Amniotic epithelial cell (primary cell): ENCODE results near the gene DCP1B.

Source experiments
- DNase-seq: peaks from one replicate; pipeline ENCODE4 v3.0.0-alpha.2; 2010; ENCODE audit warnings: low read depth

DCP1B gene

DNA sequence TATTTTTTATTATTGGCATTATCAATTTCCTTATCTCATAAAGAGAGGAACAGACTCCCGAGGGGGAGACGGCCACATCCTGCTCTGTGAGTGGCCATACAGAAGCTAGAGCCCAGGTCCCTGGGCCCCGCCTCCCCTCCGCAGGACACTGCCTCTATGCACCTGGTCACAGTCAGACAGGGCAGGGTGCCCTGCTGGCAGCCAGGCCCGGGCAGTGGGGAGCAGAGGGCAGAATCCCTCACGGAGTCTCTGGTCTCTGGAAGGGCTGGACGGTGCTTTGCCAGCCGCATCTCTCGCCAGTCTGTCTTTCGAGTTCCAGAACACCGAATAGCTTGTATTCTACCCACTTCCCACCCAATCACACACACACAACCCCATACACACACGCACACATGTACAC lies 69.4 kb downstream of the DCP1B start:
- no peak for DNase-seq

DNA sequence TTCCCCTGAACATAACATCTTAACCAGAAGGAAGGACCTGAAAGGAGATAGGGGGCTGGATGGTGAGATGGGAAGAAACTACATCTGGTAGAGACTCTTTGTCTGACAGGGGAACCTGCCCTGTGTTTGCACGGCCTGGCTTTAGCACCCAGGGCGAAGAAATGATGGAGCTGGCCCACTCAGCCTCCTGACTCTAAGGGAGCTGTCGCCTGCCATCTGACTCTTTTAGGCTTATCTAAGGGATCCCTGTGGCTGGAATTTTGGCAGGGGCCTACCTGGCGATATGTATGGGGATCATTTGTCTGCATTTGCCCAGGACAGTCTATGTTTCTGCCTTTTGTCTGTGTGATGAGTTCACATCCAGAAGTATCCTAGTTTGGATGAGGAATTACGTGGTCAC lies 70.2 kb downstream of the DCP1B start:
- DNase-seq: no peak

DNA sequence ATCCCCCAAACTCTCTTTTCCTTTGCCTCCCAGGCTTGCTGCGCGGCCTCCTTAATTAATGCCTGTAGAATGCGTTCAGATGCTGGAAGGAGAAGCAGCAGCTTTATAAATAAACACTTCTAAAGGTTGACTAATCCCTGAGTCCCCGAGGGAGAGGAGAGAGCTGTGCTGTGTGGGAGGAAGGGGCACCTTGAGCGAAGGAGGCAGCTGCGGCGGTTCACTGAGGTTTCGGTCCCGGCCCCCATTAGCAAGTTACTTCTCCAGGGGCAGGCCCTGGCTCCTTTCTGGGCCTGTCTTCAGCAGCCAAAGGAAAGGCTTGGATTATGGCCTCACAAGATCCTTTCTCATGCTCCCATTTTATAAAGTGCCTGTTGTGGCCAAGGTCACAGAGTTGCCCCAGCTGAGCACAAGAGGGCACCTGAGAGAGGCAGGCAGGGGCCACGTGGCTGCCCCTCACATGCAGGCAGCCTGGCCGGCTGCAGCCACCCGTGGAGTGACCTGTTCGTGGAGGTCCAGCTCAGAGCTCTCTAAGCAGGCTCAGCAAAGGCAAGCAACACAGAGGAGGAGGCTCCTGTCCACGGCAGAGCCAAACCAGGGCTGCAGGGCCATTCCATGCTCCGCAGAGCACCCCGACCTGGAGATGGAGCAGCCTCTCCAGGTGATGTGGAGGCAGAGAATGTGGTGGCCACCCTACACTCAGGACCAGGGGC lies 70.8 kb downstream of the DCP1B start:
- peak; percentile 30 for DNase-seq

DNA sequence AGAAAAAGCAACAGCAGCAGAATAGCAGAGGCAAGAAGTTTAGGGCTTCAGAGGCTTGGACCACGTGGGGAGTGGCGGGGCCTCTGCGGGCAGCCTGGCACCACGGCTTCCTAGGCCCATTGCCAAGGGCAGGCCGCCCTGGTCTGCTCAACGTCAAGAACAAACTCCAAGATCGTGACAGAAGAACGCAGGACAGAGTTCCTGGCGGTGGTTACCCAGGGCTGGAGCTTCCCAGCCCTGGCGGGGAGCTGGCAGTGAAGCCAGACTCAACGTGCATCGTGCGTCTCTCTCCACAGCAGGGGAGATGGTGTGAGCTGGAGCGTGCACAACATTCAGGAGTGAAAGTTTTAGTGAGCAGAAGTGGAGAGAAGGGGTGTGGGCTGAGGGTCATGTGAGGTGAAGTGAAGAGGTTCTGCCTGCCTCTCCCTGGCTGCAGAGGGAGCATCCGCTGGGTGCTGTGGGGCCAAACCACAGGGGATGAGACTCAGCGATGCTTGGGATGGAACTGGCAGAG lies 71.9 kb downstream of the DCP1B start:
- peak; percentile 74 for DNase-seq

DNA sequence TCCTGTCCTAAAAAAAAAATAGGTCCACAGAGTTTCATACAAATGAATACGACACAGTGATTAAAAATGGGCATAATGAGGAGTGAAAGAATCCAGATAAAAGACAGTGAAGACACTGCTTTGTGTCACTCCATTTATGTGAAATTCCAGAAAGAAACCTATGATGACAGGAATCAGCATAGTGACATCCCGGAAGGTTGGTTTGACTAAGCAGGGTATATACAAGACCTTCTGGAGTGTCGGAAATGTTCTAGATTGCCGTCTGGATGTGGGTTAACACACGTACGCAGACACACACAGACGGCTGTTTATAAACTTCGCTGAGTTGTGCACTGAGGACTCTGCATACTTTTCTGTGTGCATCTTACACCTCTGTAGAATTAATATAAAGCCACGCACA lies 72.6 kb downstream of the DCP1B start:
- no peak for DNase-seq

DNA sequence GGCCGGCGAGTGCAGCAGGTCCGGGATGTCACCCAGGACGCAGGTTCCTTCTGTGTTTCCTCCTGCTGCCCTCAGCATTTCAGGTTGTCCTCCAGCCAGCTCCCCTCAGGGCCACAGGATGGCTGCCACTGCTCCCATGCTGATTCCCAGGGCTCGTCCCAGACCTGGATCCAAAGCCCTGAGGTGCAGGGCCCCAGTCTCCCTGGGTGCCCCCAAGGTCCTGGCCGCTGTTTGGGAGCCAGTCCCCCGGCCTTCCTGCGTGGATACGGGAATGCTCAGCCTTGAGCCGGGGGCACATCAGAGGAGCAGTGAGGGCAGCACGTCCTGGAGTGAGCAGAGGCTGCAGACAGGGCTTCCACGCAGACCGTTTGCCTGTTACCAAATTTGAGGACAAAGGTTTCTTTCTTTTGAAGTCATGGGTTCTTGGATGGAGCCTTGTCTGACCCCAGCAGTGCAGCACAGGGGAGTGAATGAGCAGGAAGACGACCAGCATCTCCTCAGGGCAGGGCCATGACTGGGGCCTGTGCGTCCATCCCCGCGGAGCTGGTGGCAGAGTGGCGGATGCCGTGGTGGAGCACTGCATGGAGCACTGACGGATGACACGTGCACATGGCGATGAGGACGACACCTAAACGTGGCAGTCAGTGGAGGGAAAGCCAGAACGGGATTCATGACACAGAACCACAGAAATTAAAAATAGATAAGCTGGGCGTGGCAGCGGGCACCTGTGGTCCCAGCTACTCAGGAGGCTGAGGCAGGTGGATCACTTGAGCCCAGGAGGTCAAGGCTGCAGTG lies 73.3 kb downstream of the DCP1B start:
- no peak for DNase-seq

DNA sequence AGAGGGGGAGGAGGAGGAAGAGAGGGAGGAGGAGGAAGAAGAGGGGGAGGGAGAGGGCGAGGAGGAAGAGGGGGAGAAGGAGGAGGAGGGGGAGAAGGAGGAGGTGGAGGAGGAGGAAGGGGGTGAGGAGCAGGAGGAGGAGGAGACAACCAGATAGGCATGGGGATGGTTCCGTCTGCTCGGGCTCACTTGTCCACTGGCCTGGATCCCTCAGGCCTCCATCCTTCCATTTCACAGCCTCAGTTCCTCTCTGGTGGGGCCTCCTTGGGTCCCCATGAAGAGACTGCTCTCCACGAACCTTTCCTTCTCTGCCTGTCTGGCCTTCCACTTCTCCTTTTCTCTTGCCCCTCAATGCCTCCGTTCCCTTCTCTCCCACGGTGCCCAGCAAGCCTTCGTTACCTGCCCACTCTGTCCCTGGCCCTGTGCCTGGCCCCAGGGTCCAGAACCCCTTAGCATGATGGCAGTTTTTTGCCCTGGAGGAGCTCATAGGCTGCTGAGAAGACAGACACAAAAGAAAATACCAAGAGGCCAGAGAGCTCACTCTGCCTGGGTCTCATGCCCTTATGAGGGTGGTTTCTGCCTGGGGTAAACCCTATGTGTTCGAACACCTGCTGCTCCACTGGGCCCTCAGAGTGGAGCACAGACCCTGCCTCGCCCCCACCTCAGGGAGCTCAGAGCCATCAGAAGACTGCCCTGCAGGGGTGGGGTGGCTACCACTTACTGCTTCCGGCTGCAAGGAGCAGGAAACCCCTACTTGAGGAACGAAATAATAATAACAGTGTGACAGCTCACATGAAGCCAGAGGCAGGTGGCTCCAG lies 74.1 kb downstream of the DCP1B start:
- DNase-seq: no peak

DNA sequence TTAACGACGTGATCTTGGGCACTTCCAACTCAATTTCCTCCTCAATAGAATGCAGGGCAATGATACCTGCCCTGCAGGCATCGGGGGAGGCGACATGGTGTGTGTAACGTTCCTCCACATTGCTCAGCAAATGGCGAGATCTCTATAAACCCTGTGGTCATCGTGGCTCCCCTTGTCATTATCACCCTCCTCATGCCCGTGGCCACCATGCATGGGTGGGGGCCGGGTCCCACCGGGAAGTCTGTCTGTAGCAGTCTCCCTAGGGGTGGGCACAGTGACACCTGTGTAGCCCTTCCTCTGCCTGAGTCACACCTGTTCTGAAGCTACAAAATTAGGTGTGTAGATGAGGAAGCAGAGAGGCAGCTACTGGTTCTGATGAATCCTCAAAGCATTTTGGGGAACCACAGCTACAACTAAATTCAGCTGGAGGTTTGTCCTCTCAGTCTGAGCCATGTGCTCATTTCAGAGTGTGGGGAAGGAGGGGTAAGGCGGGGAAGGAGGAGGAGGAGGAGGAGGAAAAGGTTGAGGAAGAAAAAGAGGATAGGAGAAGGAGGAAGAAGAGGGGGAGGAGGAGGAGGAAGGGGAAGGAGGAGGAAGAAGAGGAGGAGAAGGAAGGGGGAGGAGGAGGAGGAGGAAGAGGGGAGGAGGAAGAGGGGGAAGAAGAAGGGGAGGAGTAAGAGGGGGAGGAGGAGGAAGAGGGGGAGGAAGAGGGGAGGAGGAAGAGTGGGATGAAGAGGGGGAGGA lies 74.8 kb downstream of the DCP1B start:
- DNase-seq: no peak

DNA sequence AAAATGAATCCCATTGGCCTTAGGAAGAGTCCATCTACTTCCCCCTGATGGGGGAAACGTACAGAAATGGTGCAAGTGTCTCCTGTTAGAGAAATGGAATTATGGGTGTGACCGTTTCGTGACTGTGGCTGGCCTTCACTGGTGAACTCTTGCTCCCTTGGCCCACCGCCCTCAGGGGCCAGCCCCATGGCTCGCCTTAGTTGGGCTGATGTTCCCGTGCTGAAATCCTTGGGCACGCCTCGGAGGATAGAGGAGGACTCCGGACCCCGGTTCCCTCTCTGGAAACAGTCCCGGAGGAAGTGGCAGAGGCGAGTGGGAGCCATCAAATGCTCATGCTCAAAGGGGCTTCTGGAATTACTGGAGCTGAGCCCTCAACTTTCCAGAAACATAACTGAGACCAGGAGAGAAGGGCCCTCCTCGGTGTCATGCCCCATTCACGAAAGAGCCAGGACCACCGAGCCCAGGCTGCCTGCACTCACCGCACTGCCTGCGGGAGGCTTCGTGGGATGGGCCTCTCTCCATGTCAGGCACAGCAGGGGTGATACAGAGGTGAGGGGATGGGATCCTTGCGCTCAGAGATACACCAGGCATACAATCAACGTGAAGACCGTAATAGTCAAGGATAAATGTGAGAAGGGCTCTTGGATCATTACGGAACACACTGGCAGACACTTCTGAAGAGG lies 75.7 kb downstream of the DCP1B start:
- DNase-seq: no peak

DNA sequence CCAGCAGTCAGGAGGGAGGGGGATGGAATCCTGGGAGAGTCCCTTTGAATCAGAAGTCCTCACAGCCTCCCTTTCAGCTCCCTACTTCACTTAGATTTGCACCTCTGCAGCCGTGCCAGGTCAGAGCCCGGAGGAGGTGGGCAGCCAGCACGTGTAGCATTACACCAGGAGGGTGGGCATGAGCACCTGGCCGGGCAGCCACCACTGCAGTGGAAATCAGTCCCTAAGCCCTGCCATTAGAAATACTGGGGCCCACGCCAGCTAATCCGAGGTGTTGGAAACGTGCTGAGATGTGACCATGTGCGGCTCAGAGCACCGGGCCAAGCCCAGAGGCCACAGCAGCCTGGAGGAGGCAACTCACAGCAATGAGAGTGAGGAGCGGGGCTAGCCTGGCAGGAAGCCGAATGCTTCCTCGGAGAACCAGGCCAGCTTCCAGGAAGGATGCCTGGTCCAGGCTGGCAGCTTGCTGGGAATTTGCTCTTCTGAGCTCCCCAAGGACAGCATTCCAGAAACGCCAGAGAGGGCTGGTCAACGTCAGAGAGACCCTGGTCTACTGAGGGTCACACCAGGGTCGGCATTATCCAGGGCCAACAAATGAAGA lies 76.4 kb downstream of the DCP1B start:
- no peak for DNase-seq

DNA sequence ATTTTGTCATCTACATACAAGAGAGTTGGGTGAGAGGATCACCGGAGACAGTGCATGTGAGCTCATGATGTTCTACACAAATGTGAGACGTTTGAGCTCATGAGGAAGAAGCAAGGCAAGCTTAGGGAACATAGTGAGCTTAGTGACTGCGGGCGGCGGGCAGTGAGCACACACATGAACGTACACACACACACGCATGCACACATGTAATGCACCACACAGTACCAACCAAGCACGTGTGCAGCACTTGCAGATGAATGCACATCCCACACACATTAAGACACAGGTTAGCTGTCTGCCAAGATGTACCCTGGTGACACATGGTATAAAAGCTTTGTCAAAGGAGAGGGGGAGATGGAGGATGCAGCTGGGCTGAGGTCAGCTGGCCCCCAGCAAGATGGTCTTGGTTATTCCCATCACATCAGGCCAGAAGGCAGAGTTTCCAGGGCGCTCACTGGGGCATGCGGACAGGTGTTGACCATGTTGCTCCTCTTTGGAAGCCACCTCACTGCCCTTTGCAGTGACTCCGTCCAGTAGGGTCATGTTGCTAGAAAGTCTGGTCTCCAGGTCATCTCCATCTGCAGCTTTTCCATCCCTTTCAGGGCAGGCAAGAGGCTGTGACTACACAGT lies 77.1 kb downstream of the DCP1B start:
- DNase-seq: no peak

DNA sequence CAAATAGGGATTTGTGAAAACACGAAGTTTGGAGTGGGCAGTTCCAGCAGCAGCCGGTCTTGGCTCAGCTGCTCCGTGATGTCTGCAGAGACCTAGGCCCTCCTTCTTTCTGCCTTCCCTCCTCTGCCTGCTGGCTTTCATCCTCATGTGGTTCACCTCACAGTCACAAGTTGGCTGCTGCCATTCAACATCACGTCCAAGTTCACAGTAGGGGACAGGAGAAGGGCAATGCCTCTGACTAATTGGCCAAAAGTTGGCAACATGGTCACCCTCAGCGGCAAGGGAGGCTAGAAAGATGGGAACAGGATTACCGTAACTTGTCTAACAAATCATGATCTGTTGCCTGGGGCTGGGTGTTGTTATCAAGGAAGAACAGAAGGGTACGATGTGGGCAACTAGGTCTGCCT lies 78.0 kb downstream of the DCP1B start:
- DNase-seq: no peak

DNA sequence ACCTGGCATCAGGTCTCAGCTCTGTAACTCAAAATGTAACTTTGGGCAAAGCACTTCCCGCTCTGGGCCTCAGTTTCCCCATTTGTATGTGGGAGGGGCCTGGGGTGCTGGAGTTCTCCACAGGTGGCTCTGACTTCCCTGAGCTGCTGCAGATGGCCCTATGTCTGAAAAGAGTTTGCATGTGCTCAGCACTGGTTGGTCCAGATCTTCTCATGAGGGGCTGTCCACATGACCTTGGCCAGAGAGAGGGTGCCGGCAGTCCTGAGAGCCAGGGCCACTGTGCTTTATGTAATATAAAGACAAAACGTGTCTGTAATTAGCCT lies 78.6 kb downstream of the DCP1B start:
- DNase-seq: no peak

DNA sequence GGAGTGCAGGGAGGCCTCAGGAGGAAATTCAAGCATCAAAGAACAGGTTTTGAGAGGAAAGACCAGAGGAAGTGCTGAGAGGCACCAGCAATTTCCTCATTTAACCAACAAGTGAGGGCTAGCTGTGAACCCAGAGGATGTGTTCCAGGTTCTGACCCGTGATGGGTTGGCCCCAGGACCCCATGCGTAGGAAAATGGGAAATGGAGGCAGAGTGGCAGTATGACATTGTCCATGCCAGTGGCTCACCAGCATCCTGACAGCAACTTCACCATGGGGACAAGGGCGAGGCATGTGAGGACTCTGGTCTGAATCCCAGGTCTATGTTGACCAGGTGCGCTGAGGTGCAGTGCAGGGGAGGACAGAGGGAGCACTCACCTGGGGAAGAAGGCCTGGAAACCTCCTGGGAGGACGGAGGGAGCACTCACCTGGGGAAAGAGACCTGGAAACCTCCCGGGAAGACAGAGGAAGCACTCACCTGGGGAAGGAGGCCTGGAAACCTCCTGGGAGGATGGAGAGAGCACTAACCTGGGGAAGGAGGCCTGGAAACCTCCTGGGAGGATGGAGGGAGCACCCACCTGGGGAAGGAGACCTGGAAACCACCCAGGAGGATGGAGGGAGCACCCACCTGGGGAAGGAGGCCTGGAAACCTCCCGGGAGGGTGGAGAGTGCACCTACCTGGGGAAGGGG lies 79.1 kb downstream of the DCP1B start:
- DNase-seq: no peak

DNA sequence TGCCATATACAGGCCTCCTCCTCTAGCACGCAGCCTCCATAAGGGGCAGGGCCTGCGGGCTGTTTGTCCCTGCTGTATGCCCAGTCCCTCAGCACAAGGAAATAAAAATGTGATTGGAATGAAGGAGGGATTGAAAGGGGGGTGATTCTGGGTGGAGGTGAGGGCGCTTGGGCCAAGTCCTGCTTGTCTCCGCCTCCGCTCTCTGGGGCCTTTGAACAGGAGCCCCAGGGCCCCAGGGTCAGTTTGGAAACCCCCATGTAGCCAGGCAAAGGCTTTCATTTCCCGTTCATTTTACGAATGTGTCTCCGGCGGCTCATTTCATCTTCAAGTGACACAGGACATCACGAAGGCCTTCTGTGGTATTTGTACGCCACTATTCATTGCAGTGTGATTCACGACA lies 81.3 kb downstream of the DCP1B start:
- DNase-seq: no peak

DNA sequence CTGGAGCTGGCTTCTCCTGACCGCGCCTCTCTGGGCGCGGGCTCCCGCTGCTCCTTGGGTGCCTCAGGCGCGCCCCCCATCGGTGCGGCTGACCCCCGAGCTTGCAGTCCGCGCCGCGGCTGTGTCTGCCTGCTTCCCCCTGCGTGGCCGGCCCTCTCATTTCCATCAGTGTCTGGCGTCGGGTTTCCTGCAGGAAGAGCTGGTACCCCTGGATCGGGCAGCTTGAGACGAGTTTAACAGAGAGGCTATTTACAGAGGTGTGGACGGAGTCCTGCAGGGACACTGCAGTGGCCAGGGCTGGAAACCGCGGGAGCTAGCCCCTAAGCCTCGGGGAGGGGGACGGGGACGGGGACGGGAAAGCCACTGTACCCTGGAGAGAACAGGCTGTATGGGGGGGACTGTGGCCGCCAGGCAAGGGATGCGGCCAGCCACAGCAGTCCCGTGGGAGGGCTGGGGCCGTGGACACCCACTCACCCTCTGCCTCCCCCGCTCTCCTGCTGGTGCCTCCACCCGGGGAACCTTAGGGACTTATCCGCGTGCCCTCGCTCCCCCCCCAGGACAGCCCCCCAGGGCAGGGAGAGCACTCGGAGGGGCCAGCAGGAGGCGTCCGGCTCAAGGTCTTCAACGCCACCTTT lies 82.1 kb downstream of the DCP1B start:
- DNase-seq: no peak

DNA sequence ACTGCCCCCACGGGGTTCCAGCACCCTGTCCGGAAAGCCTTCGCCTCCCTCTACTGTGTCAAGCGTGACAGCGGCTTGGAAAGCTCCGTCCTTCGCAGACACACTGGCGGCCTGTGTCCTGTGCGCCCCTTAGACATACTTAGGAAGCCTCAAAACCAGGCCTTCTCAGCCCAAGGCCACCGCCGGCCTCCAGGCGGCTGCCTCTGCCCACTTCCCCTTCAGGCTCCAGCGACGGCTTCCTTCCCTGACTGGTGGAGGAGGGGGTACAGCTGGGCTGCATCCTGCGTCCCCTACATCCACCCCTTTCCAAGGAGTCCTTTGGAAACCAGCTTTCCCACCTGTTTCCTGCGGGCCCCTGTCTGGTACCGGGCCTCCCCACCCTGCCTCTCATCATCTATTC lies 83.3 kb downstream of the DCP1B start:
- no peak for DNase-seq

DNA sequence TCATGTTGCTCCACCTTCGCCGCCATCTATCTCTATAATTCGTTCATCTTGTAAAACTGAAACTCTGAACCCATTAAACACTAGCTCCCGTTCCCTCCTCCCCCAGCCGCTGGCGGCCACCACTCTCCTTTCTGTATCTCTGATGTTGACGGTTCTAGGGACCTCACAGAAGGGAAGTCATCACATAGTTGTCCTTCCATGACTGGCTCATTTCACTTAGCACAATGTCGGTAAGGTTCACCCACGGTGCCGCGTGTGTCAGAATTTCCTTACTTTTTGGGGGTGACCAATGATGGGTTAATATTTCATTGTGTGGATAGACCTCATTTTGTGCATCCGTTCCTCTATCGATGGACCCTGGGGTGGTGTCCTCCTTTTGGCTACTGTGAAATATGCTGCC lies 83.8 kb downstream of the DCP1B start:
- no peak for DNase-seq

DNA sequence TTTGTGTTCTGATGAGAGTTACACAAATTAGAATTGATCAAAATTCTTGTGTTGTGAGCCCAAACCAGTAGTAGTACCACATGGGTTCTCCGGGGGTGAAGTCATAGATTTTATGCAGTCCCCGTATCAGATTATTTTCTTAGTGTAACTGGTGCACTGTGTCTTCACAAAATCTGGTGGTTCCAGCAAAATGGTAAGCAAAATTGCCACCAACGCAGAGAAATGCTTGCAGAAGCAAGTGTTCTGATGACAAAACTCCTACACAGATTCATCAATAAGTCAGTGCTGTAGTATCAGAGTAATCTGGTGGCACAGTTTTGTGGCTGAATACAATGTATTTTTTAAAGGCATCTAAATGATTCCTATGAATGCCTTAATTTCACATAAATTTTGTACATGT lies 84.5 kb downstream of the DCP1B start:
- DNase-seq: no peak

DNA sequence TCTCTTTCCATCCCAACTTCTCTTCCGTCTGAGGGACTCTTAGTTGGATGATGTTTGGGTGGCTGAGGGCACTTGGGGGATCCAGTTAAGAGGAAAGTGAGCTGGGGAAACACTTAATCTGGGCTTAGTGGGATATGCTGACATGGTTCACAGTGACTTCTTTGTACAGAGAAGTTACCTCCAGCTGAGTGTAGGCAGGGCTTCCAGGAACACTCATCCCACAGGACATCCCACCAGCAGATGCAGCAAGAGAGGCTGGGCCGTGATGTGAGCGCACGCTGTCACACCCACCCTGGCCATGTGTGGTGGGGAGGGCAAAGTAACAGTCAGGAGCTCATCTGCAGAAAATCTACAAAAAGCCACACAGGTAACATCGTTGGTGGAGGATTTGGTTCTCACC lies 85.0 kb downstream of the DCP1B start:
- peak; percentile 35 for DNase-seq
